Measurements from ENCODE around the gene SLC28A3.

DNA sequence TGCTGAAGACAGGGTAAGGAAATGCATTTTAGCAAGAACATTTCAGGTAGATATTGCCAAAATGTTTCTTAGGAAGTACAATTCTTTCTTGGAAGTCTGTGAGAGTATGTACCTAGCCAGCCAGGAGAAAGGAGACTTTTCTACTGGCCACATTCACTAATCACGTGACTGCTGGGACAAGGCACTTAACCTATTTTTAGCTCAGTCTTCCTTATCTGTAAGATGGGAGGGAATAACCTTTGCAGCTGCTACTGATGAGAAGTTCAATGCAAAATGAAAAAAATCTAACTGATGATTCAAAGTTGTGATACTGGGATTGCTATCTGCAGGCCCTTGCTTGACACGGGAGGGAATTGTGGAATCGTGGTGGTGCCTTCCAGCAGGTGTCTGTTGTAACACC lies 42.6 kb upstream of the SLC28A3 start:
- TF ChIP-seq CTCF (IDR thresholded peaks at IDR 0.05 in 4 of 5, conservative IDR thresholded peaks at IDR 0.05 in 1 of 5) (no peak), POLR2A (IDR thresholded peaks at IDR 0.05) (no peak)
